HG03575 (cell line): ENCODE measurements around the gene HTATSF1.

Experiments
- ATAC-seq: cut with Tn5 transposase; IDR thresholded peaks from one replicate; pipeline ENCODE4 v1.9.1; 2021; ENCODE audit not compliant: unreplicated experiment, insufficient number of reproducible peaks, low FRiP score; ENCODE audit errors: extremely low read depth

The HTATSF1 gene, protein sequence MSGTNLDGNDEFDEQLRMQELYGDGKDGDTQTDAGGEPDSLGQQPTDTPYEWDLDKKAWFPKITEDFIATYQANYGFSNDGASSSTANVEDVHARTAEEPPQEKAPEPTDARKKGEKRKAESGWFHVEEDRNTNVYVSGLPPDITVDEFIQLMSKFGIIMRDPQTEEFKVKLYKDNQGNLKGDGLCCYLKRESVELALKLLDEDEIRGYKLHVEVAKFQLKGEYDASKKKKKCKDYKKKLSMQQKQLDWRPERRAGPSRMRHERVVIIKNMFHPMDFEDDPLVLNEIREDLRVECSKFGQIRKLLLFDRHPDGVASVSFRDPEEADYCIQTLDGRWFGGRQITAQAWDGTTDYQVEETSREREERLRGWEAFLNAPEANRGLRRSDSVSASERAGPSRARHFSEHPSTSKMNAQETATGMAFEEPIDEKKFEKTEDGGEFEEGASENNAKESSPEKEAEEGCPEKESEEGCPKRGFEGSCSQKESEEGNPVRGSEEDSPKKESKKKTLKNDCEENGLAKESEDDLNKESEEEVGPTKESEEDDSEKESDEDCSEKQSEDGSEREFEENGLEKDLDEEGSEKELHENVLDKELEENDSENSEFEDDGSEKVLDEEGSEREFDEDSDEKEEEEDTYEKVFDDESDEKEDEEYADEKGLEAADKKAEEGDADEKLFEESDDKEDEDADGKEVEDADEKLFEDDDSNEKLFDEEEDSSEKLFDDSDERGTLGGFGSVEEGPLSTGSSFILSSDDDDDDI

DNA sequence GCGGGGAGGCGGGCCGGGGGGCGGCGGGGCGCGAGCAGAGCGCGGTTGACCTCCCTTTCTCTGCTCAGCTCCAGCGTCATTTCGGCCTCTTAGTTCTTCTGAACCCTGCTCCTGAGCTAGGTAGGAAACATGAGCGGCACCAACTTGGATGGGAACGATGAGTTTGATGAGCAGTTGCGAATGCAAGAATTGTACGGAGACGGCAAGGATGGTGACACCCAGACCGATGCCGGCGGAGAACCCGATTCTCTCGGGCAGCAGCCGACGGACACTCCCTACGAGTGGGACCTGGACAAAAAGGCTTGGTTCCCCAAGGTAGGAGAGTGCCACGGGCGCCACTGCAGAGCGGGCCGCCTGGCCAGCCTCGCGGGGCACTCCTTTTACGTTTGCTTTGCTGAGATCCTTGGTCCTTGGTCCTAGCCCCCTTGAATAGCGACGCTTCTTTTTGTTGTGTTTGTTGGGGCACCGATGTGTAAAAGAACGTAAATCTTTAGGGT is at the start of gene HTATSF1:
TSS of gene HTATSF1 (plus strand) at position 37 of the 497 bp plus-strand sequence. CDS start at position 130, 93 bp downstream.
- ATAC-seq, result peak; percentile 5

DNA sequence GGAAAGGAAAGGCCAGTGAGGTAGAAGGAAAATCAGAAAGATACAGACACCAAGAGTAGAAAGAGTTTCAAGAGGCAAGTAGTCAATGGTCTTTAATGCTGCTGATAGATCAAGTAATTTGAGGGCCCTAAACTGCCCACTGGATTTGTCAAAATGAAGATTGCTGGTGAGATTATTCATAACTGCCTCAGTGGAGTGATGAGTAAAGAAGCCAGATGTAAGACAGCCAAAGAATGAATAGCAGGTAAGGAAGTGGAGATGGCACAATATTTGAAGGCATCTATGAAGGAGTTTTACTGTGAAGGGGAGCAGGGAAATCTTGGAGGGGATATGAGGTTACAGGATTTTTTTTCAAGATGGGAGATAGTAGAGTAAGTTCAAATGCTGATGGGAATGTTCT is 49.4 kb upstream of the HTATSF1 start:
- no peak for ATAC-seq

DNA sequence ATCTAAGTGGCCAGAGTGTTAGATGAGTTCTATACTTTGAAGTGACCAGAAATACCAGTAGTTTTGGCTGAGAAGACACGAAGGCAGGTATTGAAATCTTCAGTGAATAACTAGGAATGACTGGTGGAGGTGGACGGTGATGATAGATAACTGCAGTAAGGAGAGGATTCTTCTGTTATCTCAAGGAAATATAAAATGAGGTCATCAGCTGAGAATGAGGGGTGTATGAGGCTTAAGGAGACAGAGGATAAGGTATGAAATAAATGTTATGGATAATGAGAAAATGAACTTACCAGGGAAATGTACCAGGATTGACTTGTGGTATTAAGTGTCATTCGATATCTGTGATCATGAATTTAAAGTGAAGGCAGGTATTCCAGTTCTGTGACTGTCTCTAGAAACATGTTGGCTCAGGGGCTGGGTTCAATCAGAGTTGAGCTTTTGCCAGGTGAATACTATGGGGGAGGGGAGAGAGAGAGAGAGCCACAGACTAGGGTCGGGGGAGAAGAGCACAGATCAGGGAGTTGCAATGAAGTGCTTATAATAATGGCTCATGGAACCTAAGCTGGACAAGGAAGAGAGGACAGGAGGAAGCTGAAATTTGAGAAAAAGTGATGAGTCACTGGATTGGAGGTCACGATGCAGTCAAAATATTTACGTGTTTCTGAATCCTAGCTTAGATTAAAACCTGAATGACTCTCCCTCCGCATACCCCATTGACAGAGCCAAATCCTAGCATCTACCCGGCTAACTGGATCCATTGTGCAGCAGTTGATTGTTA is 47.2 kb upstream of the HTATSF1 start:
- ATAC-seq, result no peak

DNA sequence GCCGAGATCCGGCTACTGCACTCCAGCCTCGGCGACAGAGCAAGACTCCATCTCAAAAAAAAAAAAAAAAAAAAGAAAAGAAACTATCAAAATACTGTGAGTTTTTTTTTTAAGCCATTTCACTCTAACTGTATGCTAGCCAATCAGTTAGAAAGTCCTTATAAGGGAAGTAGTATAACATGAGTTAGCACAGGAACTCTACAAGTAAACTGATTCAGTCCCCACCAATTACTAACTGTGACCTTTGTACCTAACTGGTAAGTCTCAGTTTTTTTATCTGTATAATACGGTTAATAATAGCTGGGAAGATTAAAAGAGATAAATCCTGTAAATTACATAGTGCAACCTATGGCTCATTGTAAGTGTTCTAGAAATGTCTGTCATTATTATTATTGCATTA is 44.8 kb upstream of the HTATSF1 start:
- ATAC-seq, result no peak

DNA sequence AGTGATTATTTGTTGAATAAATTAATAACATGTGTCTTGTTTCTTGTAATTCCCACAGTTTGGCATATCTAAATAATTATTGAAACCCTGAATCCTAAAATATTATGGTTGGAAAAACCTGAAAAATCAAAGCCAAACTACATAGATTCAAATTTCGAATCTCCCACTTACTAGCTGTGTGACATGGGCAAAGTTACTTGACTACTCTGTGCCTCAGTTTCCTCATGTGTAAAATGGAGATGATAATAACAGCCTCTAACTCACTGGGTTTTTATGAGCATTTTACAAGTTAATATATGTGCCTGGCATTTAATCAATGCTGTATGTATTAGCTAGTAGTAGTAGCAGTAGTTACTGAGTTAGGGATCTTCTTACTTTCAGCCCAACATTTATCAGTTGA is 44.3 kb upstream of the HTATSF1 start:
- no peak for ATAC-seq

DNA sequence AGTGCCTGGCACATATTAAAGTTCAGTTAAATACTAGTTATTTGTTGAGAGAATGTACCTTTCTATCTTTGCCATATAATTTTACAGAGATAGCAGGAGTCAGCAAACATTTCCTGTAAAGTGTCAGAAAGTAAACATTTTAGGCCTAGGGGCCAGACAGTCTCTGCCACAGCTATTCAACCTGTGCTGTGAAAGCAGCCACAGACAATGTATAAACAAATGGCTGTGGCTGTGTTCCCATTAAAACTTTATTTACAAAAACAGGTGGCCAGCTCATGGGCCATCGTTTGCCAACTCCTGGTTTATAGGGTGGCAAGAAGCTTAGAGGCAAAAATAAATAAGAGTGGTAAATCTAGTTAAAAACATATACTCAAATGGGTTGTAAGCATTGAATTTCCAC is 43.6 kb upstream of the HTATSF1 start:
- ATAC-seq, result no peak

DNA sequence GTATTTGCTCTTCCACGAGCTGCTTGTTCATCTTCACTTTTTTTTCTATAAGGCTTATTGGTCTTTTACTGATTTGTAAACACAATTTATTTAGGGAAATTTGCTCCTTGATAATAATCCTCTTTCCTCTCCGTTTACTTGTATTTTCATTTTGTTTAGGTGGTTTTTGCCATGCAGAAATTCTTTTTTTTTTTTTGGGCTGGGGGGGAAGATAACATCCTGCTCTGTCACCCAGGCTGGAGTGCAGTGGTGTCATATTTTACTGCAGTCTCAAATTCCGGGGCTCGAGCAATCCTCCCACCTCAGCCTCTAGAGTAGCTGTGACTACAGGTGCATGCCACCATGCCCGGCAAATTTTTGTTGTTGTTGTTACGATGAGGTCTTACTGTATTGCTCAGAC is 41.3 kb upstream of the HTATSF1 start:
- ATAC-seq, result no peak

DNA sequence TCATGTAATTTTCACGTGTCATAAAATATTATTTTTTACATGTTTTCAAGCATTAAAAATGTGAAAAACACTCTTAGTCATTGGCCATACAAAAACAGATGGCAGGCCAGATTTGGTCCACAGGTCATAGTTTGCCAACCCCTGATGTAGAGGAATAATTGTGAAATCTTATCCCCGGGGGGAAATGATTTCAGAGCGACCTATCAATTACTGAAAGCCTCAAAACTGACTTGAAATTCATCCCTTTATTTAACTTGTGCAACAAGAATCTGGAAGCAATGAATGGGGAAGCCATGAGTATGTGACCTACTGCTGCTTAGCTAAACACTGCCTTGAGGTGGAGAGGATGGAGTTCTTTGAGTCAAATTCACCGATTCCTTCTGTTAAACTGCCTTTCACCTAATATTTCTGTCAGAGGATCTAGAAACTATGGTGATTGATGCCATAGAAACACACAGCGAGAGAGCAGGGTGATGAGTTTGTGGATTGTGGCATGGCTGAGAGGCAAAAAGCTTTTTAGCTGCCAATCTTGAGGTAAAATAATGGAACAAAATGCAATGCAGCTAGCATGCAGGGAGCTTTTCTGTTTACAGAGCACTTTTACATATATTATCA is 40.0 kb upstream of the HTATSF1 start:
- no peak for ATAC-seq

DNA sequence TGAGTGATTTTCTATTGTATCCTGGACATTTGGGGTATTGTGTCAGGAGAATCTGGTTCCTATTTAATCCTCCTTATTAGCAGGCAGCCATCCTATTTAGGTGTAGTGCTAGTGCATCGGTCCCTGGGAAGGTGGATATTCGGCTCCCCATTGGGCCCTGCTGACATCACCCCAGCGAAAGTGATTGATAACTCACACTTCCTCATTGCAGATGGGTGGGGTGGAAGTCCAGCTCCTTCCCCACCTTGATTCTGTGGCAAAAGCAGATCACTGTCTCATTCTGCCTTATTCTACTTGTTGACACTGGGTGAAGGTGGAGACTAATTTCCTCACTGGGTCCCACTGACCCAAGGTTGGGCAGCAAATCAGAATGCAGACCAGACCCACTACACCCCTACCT is 32.8 kb upstream of the HTATSF1 start:
- ATAC-seq, result no peak

DNA sequence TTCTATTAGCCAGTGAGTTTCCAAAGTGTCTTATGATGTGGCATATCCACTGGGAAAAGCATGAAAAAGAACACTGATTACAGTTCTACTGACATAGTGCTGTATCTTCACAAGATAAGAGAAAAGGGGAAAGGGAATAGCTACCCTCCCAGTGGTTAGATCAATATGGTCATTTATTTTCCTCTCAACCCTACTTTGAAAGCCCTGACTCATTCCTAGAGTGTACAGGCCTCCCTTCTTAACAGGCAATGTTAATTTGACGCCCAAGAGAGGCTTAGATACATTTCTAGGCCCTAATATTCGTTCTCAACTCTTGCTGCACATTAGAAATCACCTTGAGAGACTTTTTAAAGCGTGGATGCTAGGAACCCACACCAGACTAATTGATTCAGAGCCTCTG is 30.1 kb upstream of the HTATSF1 start:
- no peak for ATAC-seq

DNA sequence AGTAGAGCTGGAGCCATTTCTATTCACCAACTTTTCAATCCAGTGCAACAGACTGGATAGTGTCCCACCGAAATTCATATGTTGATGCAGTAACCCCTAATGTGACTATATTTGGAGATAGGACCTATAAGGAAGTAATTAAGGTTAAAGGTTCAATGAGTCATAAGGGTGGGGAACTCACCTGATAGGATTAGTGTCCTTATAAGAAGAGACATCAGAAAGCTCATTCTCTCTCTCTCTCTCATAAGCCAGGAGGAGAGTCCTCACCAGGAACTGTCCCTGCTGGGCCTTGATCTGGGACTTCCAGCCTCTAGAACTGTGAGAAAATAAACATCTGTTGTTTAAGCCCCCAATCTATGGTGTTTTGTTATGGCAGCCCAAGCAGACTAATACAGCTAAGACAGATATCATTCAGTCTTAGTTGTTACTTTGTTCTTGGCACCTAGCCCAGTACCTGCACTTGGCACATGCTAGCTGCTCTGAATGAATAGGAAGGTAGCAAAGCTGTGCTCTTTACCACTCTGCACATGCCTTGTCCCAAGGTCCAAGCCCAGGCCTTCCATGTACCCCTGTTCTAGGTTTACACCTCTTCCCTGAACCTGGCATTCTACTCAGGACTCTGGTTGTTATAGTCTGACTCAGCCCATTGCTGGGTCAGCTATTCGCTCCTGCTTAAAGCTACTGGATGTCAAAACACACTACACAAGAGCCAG is 28.8 kb upstream of the HTATSF1 start:
- no peak for ATAC-seq

DNA sequence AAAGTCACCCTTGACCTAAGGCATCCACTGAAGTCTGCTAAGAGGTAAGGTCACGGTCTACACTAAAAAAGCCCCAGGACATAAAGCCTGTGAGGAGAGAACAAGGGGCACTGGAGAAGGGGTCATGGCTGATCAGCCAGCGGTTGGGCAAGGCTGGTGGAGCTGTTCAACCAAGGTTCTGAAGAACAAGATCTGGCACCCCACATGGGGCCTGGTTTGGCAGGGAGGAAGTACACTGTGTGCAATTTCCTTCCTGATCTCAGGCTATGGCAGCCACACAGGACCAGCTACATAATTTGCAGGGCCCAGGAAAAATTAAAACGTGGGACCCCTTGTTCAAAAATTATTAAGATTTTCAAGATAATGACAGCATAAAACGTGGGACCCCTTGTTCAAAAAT is 23.7 kb upstream of the HTATSF1 start:
- ATAC-seq, result no peak

DNA sequence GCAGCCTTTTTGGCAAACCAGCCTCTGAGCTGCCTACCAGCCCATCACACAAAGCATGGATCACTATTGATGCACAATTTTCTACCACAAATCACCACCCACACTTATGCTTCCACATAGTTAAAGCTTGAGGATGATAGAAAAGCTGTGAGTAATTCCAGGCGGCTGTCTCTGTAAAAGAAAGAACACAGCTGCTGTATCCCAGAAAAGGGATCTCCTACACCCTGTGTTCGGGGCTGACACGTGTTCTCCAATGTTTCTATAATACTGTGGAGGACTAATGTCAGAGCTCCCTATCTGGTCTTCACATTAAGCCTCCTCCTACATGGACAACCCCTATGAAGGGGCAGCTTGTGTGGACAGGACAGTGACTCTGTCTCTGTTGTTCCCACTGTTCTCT is 22.2 kb upstream of the HTATSF1 start:
- no peak for ATAC-seq

DNA sequence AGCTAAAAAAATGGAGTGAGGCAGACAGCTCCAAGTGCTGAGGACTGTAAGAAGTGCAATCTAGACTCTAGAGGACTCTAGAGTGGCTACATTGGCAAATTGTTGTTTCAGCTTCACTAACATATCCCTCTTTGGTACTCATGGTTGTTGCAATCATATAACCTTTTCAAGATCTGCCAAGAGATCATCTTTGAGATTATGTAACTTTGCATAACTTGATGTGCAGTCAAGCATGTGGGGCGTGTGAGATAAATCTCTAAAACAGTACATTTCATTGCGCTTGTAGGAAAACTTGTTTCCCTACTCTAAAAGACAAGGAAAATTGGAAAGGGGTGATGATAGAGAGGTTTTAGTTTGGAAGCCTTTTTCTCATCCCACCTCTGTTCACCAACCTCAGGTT is 20.9 kb upstream of the HTATSF1 start:
- no peak for ATAC-seq

DNA sequence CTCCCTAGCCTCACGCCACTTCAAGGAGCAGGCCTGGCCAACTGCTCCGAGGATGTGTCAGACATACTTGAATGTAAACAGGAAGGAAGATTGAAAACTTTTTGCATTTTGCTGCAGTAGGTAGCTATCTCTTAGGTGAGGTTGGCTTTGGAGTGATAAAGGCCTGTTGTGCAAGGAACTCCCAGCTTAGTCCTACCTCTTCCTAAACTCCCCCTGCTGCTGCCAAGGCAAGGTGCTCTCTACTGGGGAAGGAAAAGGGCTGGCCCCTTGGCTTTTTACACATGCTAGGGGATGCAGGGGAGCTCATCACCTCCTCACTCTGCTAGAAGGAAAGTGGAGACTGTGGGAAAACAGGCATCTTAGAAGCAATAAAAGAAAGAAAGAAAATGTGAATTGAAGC is 20.4 kb upstream of the HTATSF1 start:
- ATAC-seq, result no peak

DNA sequence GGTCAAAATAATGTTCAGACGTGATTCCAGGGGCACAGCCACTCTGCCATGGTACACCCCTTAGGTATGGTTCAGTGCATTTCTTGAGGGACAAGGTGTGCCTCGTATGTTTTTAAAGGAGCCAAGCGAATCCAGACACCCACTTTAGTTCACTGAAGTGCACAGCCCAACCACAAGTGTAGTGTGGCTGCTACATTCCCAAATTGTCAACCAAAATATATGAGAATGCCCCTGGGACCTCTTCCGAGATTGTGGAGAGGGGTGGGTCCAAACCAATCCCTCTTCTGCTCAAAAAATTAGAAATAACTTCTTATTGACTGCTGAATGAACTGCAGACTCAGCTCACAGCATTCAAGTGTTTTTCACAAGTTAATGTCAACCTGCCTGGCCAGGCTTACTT is 17.0 kb upstream of the HTATSF1 start:
- ATAC-seq, result no peak

DNA sequence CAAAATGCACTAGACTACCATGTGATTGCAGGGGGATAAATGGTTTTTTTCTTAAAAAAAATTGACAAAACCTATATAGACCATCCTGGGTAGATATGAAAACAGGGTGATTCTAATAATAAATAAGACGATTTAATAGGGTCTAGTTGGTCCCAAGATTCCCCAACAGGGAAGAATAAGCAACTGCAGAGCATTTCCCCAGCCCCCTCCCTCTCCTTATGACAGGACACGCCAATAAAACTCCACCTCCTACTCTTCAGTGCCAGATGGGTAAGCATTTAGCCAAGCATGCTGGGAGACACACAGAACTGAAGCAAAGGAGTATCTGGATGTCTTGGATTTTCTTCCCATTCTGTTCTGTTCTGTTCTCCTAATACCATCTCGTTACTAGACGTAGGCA is 9.7 kb upstream of the HTATSF1 start, which contains the start of gene BRS3:
TSS of gene BRS3 (plus strand) at position 301 of the 400 bp plus-strand sequence. CDS start 168 bp downstream, outside the sequence.
- no peak for ATAC-seq

DNA sequence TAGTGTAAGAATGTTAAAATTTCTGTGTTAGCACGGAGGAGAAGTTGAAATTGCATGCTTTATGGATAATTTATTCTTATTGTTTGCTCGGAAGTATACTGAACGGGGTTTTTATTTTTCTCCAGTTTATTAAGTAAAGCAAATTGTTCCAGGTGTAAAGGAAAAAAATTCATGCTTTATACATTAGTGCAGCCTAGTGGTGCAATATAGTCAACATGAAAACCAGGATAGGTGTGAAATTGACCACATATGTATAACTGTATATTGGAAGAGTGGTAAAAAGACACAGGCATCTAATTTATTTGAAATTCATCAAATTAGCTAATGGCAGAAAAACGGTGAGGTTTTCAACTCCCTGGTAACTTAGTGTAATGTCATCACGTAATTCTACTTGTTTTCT is 8.7 kb upstream of the HTATSF1 start:
- ATAC-seq, result no peak
